Measurements from ENCODE around the gene DNM2. TPM values are rescaled to one million over a fixed set of nuclear protein-coding genes. Genes with fewer than 3 reads are reported as not detected.
"Not testable (repeated sequence)": the region's sequence is repeated elsewhere in the genome, so short reads cannot be mapped to it uniquely, and the experiment has no call there.

Gene DNM2
- total and polyA plus RNA-seq, 2 experiments from 2014 or later, result 47.2 to 60.5 TPM

DNA sequence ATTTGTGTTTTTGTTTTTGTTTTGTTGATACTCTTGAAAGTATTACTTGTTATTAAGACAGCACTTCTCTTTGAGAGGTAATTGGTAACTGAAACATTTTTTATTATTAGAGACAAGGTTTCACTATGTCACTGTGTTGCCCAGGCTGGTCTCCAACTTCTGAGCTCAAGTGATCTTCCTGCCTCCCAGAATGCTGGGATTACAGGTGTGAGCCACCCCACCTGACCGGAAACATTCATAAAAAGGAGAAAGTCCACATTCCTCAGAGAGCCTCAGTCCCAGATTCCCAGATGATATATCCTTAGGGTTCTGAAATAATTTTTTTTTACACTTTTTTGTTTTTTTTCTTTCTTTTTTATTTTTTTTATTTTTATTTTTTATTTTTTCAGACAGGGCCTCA is 156.1 kb downstream of the DNM2 start:
- no peaks in the 10 kb centered on the region for H3K27me3 ChIP-seq (replicated peaks; ENCODE audit: insufficient read depth)
- WGBS, 2 experiments (ENCODE audit: low coverage in 1 of 2, low lambda C conversion rate in 2 of 2, missing lambda C conversion rate in 2 of 2), result 90% methylated on average over 1 of the region's 1 CpG
- TF ChIP-seq EZH2phosphoT487 (IDR thresholded peaks at IDR 0.05; ENCODE audit: insufficient read depth, low read depth), result no peak
- TF ChIP-seq EZH2 (IDR thresholded peaks at IDR 0.05; ENCODE audit: insufficient read depth, poor library complexity, severe bottlenecking), result no peak
- in situ Hi-C loops (cut with MboI), result no loop called here
- H3K79me2 ChIP-seq (ENCODE audit: insufficient read depth), result peaks cover 74% of the 10 kb centered on the region
- H3K36me3 ChIP-seq (ENCODE audit: low read depth), result no peaks in the 10 kb centered on the region
- no peak overlapping the region for H2AFZ ChIP-seq
- H3F3A ChIP-seq (ENCODE audit: insufficient read depth), result peaks cover 10% of the 10 kb centered on the region
- H3K27ac ChIP-seq, result no peak overlapping the region
- peaks cover 10% of the 10 kb centered on the region for H3K4me1 ChIP-seq (ENCODE audit: insufficient read depth)
- no peak overlapping the region for H3K4me3 ChIP-seq
- peak overlapping the region; percentile 1 for H3K4me2 ChIP-seq (ENCODE audit: unreplicated experiment)
- H3K9me3 ChIP-seq (ENCODE audit: low read depth), result no peaks in the 10 kb centered on the region
- no peak overlapping the region for H3K9ac ChIP-seq
- H3K9me2 ChIP-seq (ENCODE audit: insufficient read depth), result no peaks in the 10 kb centered on the region
- no peaks in the 10 kb centered on the region; the same call in 1 of the 2 replicates for H4K20me1 ChIP-seq (ENCODE audit: insufficient read depth)
- DNase-seq, result no peak

DNA sequence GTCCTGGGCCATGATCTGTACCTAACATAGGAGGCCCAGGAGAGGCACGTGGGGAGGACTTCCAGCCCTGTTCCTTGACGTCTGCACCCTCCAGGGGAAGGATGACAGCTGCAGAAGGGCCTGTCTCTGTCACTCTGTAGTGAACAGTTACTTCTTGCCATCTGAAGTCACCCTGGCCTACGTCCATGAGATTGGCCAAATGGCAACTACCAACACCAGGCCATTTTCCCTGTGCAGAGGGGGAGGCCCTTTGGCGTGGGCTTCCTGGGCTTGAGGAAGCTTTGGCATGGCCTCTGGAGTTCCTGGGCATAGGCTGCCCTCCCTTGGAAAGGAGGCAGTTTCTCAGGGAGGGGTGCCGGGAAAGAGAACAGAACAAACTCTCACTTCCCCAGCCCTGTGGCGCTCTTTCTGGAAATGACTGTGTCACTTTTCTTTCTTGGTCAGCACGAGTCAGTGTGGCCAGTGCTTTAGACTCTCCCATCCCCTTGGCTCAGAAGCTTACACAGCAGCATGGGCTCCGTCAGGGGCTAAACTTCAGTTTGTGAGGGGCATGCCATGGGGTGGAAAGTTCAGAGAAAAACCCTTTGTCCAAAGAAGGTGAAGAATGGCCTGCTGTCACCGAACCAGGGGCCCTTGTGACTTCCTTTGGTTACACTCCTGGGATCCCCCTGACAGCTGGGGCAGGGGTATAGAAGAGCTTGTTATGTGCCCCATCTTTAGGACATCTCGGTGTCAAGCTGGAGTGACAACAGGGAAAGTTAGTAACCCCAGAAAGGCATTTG is 158.8 kb downstream of the DNM2 start:
- Histone ChIP-seq H3K9me2 (ENCODE audit: insufficient read depth) (no peaks in the 10 kb centered on the region), H3K79me2 (ENCODE audit: insufficient read depth) (peaks cover 100% of the 10 kb centered on the region), H3F3A (ENCODE audit: insufficient read depth) (peaks cover 10% of the 10 kb centered on the region), H3K36me3 (ENCODE audit: low read depth) (no peaks in the 10 kb centered on the region), H2AFZ (no peak overlapping the region), H3K9me3 (ENCODE audit: low read depth) (no peaks in the 10 kb centered on the region), H4K20me1 (ENCODE audit: insufficient read depth) (no peaks in the 10 kb centered on the region; the same call in 1 of the 2 replicates), H3K27me3 (replicated peaks; ENCODE audit: insufficient read depth) (no peaks in the 10 kb centered on the region), H3K4me2 (ENCODE audit: unreplicated experiment) (no peak overlapping the region), H3K27ac (no peak overlapping the region), H3K4me3 (no peak overlapping the region), H3K9ac (no peak overlapping the region), H3K4me1 (ENCODE audit: insufficient read depth) (peaks cover 6% of the 10 kb centered on the region; the same call in 1 of the 2 replicates)
- in situ Hi-C loops (cut with MboI), result no loop called here
- WGBS, 2 experiments (ENCODE audit: low coverage in 1 of 2, low lambda C conversion rate in 2 of 2, missing lambda C conversion rate in 2 of 2), result 40 to 52% methylated on average over 10 of the region's 10 CpGs
- TF ChIP-seq EZH2 (IDR thresholded peaks at IDR 0.05; ENCODE audit: insufficient read depth, poor library complexity, severe bottlenecking), result no peak
- no peak for TF ChIP-seq EZH2phosphoT487 (IDR thresholded peaks at IDR 0.05; ENCODE audit: insufficient read depth, low read depth)
- DNase-seq, result peak; percentile 31

DNA sequence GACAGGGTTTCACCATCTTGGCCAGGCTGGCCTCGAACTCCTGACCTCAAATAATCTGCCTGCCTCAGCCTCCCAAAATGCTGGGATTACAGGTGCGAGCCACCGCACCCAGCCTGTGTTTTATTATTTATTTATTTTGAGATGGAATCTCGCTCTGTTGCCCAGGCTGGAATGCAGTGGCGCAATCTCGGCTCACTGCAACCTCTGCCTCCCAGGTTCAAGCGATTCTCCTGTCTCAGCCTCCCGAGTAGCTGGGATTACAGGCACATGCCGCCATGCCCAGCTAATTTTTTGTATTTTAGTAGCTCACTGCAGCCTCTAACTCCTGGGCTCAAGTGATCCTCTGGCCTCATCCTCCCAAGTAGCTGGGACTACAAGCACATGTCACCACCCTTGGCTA is 159.7 kb downstream of the DNM2 start:
- H3K36me3 ChIP-seq (ENCODE audit: low read depth); H3K27ac ChIP-seq; H3K4me2 ChIP-seq (ENCODE audit: unreplicated experiment); H3K9me2 ChIP-seq (ENCODE audit: insufficient read depth); H3K9me3 ChIP-seq (ENCODE audit: low read depth); DNase-seq; H3K4me1 ChIP-seq (ENCODE audit: insufficient read depth); H4K20me1 ChIP-seq (ENCODE audit: insufficient read depth); H3K27me3 ChIP-seq (replicated peaks; ENCODE audit: insufficient read depth); H3K4me3 ChIP-seq; H3K9ac ChIP-seq; H2AFZ ChIP-seq; in situ Hi-C loops (cut with MboI); H3F3A ChIP-seq (ENCODE audit: insufficient read depth): not testable (repeated sequence)
- WGBS, 2 experiments (ENCODE audit: low coverage in 1 of 2, low lambda C conversion rate in 2 of 2, missing lambda C conversion rate in 2 of 2), result 92 to 93% methylated on average over 9 of the region's 9 CpGs
- peaks cover 100% of the 10 kb centered on the region for H3K79me2 ChIP-seq (ENCODE audit: insufficient read depth)

DNA sequence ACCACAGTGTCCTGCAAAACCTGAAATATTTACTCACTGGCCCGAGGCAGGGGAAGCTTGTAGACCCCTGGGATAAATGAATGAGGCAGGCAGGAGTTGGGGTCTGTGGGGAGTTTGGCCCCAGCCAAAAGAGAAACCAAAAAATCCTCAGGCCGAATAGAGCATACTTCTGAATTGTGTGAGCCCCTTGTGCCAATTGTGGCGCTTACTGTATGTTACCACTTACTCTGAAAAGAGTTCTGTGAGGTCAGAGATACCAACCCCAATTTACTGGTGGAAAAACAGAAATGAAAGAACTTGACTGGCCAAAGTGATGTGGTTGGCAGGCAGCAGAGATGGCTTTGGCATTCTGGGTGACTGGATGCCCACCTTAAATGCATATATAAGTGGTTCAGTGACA is 160.4 kb downstream of the DNM2 start:
- Histone ChIP-seq H4K20me1 (ENCODE audit: insufficient read depth) (no peaks in the 10 kb centered on the region; the same call in 1 of the 2 replicates), H3K4me3 (no peak overlapping the region), H3K79me2 (ENCODE audit: insufficient read depth) (peaks cover 100% of the 10 kb centered on the region), H3K27me3 (replicated peaks; ENCODE audit: insufficient read depth) (no peaks in the 10 kb centered on the region), H2AFZ (no peak overlapping the region), H3K9me3 (ENCODE audit: low read depth) (no peaks in the 10 kb centered on the region), H3F3A (ENCODE audit: insufficient read depth) (0 out of 2 replicates have a peak, but pooled peaks cover under 1% of the 10 kb centered on the region), H3K27ac (no peak overlapping the region), H3K4me2 (ENCODE audit: unreplicated experiment) (no peak overlapping the region), H3K36me3 (ENCODE audit: low read depth) (no peaks in the 10 kb centered on the region), H3K9me2 (ENCODE audit: insufficient read depth) (no peaks in the 10 kb centered on the region), H3K9ac (no peak overlapping the region), H3K4me1 (ENCODE audit: insufficient read depth) (peaks cover under 1% of the 10 kb centered on the region; the same call in 1 of the 2 replicates)
- in situ Hi-C loops (cut with MboI), result no loop called here
- 83 to 87% methylated on average over 3 of the region's 3 CpGs for whole genome bisulfite sequencing, 2 experiments (ENCODE audit: low coverage in 1 of 2, low lambda C conversion rate in 2 of 2, missing lambda C conversion rate in 2 of 2)
- no peak for TF ChIP-seq EZH2 (IDR thresholded peaks at IDR 0.05; ENCODE audit: insufficient read depth, poor library complexity, severe bottlenecking)
- TF ChIP-seq EZH2phosphoT487 (IDR thresholded peaks at IDR 0.05; ENCODE audit: insufficient read depth, low read depth), result no peak
- DNase-seq, result no peak

MicroRNAs encoded within 50 kb of the gene (microRNA counts, 767-probe panel; counts per million panel counts)
- microRNA hsa-miR-638, result 447 counts per million, percentile 86 among the panel's probes with 10 or more counts

Small RNAs within 50 kb of the gene (microRNA-seq; reads per million reads assigned to microRNA genes)
- gene MIR199A1 (ENCODE audit: borderline number of aligned reads) (not detected), gene MIR4748 (ENCODE audit: borderline number of aligned reads) (not detected), gene MIR638 (ENCODE audit: borderline number of aligned reads) (not detected), gene MIR6793 (ENCODE audit: borderline number of aligned reads) (not detected)

Small RNAs within 50 kb of the gene (small RNA-seq; reads per million reads assigned to genes)
- gene MIR199A1 (ENCODE audit: low read depth, low replicate concordance) (0.19 reads per million), gene MIR4748 (ENCODE audit: low read depth, low replicate concordance) (not detected), gene MIR638 (ENCODE audit: low read depth, low replicate concordance) (not detected), gene MIR6793 (ENCODE audit: low read depth, low replicate concordance) (not detected)

Other genes with a start within 250 kb of the DNM2 start
- 93.2 and 99.5 TPM in 2 replicates for gene KEAP1, start 214.7 kb upstream of the DNM2 start, total RNA-seq (2014; rRNA removed; shearing (Covaris generic))
- gene KEAP1, start 214.7 kb upstream of the DNM2 start, polyA plus RNA-seq (2016; fragmentation: Nextera tagmentation; extraction: Ambion mirVana), result 74.4 and 81.5 TPM in 2 replicates
- gene S1PR5, start 200.6 kb upstream of the DNM2 start, total RNA-seq (2014; rRNA removed; shearing (Covaris generic)), result 1.8 and 3.3 TPM in 2 replicates
- gene S1PR5, start 200.6 kb upstream of the DNM2 start, polyA plus RNA-seq (2016; fragmentation: Nextera tagmentation; extraction: Ambion mirVana), result 1.2 and 1.6 TPM in 2 replicates
- gene ATG4D, start 174.2 kb upstream of the DNM2 start, total RNA-seq (2014; rRNA removed; shearing (Covaris generic)), result 12.4 and 18.0 TPM in 2 replicates
- 6.2 and 6.3 TPM in 2 replicates for gene ATG4D, start 174.2 kb upstream of the DNM2 start, polyA plus RNA-seq (2016; fragmentation: Nextera tagmentation; extraction: Ambion mirVana)
- gene KRI1, start 152.1 kb upstream of the DNM2 start, total RNA-seq (2014; rRNA removed; shearing (Covaris generic)), result 10.5 and 11.3 TPM in 2 replicates
- 14.9 and 15.1 TPM in 2 replicates for gene KRI1, start 152.1 kb upstream of the DNM2 start, polyA plus RNA-seq (2016; fragmentation: Nextera tagmentation; extraction: Ambion mirVana)
- 7.8 and 8.5 TPM in 2 replicates for gene CDKN2D, start 149.1 kb upstream of the DNM2 start, total RNA-seq (2014; rRNA removed; shearing (Covaris generic))
- 10.7 and 11.7 TPM in 2 replicates for gene CDKN2D, start 149.1 kb upstream of the DNM2 start, polyA plus RNA-seq (2016; fragmentation: Nextera tagmentation; extraction: Ambion mirVana)
- not detected in 2 replicates for gene AP1M2, start 130.8 kb upstream of the DNM2 start, total RNA-seq (2014; rRNA removed; shearing (Covaris generic))
- gene AP1M2, start 130.8 kb upstream of the DNM2 start, polyA plus RNA-seq (2016; fragmentation: Nextera tagmentation; extraction: Ambion mirVana), result not detected in 2 replicates
- gene SLC44A2, start 92.5 kb upstream of the DNM2 start, total RNA-seq (2014; rRNA removed; shearing (Covaris generic)), result 17.4 and 41.1 TPM in 2 replicates
- gene SLC44A2, start 92.5 kb upstream of the DNM2 start, polyA plus RNA-seq (2016; fragmentation: Nextera tagmentation; extraction: Ambion mirVana), result 44.5 and 48.6 TPM in 2 replicates
- gene ILF3, start 63.7 kb upstream of the DNM2 start, total RNA-seq (2014; rRNA removed; shearing (Covaris generic)), result 75.5 and 93.2 TPM in 2 replicates
- 80.1 and 81.6 TPM in 2 replicates for gene ILF3, start 63.7 kb upstream of the DNM2 start, polyA plus RNA-seq (2016; fragmentation: Nextera tagmentation; extraction: Ambion mirVana)
- 33.2 and 42.2 TPM in 2 replicates for gene QTRT1, start 16.6 kb upstream of the DNM2 start, total RNA-seq (2014; rRNA removed; shearing (Covaris generic))
- 42.7 and 49.0 TPM in 2 replicates for gene QTRT1, start 16.6 kb upstream of the DNM2 start, polyA plus RNA-seq (2016; fragmentation: Nextera tagmentation; extraction: Ambion mirVana)
- 58.7 and 66.4 TPM in 2 replicates for gene TMED1, start 118.1 kb downstream of the DNM2 start, total RNA-seq (2014; rRNA removed; shearing (Covaris generic))
- 66.7 and 68.2 TPM in 2 replicates for gene TMED1, start 118.1 kb downstream of the DNM2 start, polyA plus RNA-seq (2016; fragmentation: Nextera tagmentation; extraction: Ambion mirVana)
- gene C19orf38, start 130.3 kb downstream of the DNM2 start, total RNA-seq (2014; rRNA removed; shearing (Covaris generic)), result 0.22 TPM in 1 of 2 replicates, not detected in the other
- gene C19orf38, start 130.3 kb downstream of the DNM2 start, polyA plus RNA-seq (2016; fragmentation: Nextera tagmentation; extraction: Ambion mirVana), result 0.20 and 0.42 TPM in 2 replicates
- 41.9 and 42.4 TPM in 2 replicates for gene CARM1, start 153.5 kb downstream of the DNM2 start, total RNA-seq (2014; rRNA removed; shearing (Covaris generic))
- 5.3 TPM in 2 replicates for gene CARM1, start 153.5 kb downstream of the DNM2 start, polyA plus RNA-seq (2016; fragmentation: Nextera tagmentation; extraction: Ambion mirVana)
- 114 and 140 TPM in 2 replicates for gene YIPF2, start 210.6 kb downstream of the DNM2 start, total RNA-seq (2014; rRNA removed; shearing (Covaris generic))
- 57.3 and 61.5 TPM in 2 replicates for gene YIPF2, start 210.6 kb downstream of the DNM2 start, polyA plus RNA-seq (2016; fragmentation: Nextera tagmentation; extraction: Ambion mirVana)
- gene TIMM29, start 210.7 kb downstream of the DNM2 start, total RNA-seq (2014; rRNA removed; shearing (Covaris generic)), result 37.6 and 57.5 TPM in 2 replicates
- 20.3 and 20.8 TPM in 2 replicates for gene TIMM29, start 210.7 kb downstream of the DNM2 start, polyA plus RNA-seq (2016; fragmentation: Nextera tagmentation; extraction: Ambion mirVana)
- gene SMARCA4, start 243.0 kb downstream of the DNM2 start, total RNA-seq (2014; rRNA removed; shearing (Covaris generic)), result 44.0 and 57.8 TPM in 2 replicates
- gene SMARCA4, start 243.0 kb downstream of the DNM2 start, polyA plus RNA-seq (2016; fragmentation: Nextera tagmentation; extraction: Ambion mirVana), result 35.3 and 37.1 TPM in 2 replicates